Keratinocyte (primary cell): ENCODE measurements around the gene CCND2.

Source experiments
- CTCF ChIP-seq, 3 experiments: IDR thresholded peaks in 1 of 3; conservative IDR thresholded peaks in 1 of 3; optimal IDR thresholded peaks in 1 of 3; 2 replicates in 2 of 3; 3 replicates in 1 of 3; pipeline versions ENCODE3 to v1.5.1; 2011; ENCODE audit warnings: low read length in 3 of 3, mild to moderate bottlenecking in 3 of 3, moderate library complexity in 2 of 3, control low read depth in 1 of 3, inconsistent platforms in 1 of 3; ENCODE audit not compliant: insufficient read depth in 2 of 3; ENCODE audit errors: extremely low read depth in 1 of 3
- EZH2 ChIP-seq: IDR thresholded peaks from one replicate; pipeline ENCODE4 v1.6.1; 2012; ENCODE audit warnings: inconsistent platforms, mild to moderate bottlenecking, low read length, moderate library complexity

GRCh38 chr12:4275016-4275869, 1.7 kb downstream of the CCND2 start:
- TF ChIP-seq CTCF (optimal IDR thresholded peaks at IDR 0.05 in 1 of 3, IDR thresholded peaks at IDR 0.05 in 1 of 3, conservative IDR thresholded peaks at IDR 0.05 in 1 of 3; ENCODE audit: extremely low read depth in 1 of 3, insufficient read depth in 2 of 3, low read length in 3 of 3): no peak
- TF ChIP-seq EZH2: no peak
